ENCODE data around the gene NOS3.
"Not testable (repeated sequence)": the region's sequence is repeated elsewhere in the genome, so short reads cannot be mapped to it uniquely, and the experiment has no call there.

The NOS3 gene

GRCh38 chr7:151040616-151041375, 50.0 kb downstream of the NOS3 start:
- no peak for DNase-seq

GRCh38 chr7:151043449-151043848, 52.6 kb downstream of the NOS3 start:
- DNase-seq, result not testable (repeated sequence)

- DNase-seq, result no peak
Observed at GRCh38 chr7:151043959-151044358, 53.1 kb downstream of the NOS3 start.

GRCh38 chr7:151045262-151045661, 54.4 kb downstream of the NOS3 start:
- DNase-seq, result no peak

- DNase-seq, result no peak
Observed at GRCh38 chr7:151045967-151046366, 55.1 kb downstream of the NOS3 start.

- DNase-seq, result no peak
Observed at GRCh38 chr7:151046603-151047573, 56.1 kb downstream of the NOS3 start.

DNA sequence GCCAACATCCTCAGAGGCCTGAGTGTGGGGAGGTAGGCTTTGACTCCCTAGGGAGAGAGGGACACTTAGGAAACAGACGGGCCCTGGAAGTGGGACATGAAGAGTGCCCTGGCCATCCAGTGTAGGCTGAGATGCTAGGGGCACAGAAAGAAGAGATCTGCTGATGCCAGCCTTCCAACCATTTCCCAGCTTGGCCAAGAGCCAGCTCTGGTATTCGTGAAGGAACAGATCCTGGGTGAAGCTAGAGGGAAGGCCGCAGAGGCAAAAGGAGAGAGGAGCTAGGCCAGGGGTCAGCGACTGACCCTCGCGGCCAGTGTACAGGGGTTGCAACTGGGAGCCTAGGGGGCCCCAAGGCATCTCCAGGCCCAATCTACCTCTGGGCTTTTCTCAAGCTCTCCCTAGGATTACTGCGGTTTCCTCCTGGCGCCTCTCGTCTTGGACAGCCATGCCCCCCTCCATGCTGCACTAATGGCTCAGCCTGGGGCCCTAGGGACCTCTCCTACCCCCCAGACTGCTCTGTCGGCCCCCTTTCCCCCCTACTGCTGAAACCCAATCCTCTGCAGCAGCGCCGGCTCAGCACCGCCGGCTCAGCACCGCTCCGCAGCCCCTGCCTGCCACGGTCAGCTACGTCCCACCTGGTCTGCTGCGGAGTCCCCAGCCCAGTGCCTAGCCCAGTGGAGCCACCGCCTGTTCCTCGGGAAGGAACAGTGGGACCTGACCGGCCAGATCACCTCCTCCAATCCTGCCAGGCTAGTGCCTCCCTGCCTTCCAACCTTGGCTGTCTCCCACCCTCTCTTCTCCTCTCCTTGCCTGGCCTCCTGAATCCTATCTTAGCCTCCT, 57.4 kb downstream of the NOS3 start, which contains the start of gene ASIC3:
TSS of gene ASIC3 (plus strand) at position 556 of the 840 bp plus-strand sequence. CDS start 355 bp downstream, outside the sequence.
- no peak for DNase-seq

GRCh38 chr7:151048911-151049463, 58.2 kb downstream of the NOS3 start:
- DNase-seq, result no peak

DNA sequence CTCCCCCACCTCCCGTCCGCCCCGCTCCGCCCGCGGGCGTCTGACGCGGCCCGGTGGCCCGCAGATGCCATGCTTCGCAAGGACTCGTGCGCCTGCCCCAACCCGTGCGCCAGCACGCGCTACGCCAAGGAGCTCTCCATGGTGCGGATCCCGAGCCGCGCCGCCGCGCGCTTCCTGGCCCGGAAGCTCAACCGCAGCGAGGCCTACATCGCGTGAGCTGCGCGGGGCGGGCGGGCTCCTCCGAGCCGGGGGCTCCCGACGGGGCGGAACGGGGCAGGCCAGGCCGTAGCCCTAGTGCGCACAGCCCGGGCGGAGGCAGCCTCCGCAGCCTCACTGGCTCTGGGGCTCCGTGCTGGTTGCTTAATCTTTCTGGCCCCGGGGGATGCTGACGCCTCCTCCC, 60.3 kb downstream of the NOS3 start:
- DNase-seq, result peak; percentile 40

GRCh38 chr7:151053096-151053495, 62.3 kb downstream of the NOS3 start:
- DNase-seq, result no peak

DNA sequence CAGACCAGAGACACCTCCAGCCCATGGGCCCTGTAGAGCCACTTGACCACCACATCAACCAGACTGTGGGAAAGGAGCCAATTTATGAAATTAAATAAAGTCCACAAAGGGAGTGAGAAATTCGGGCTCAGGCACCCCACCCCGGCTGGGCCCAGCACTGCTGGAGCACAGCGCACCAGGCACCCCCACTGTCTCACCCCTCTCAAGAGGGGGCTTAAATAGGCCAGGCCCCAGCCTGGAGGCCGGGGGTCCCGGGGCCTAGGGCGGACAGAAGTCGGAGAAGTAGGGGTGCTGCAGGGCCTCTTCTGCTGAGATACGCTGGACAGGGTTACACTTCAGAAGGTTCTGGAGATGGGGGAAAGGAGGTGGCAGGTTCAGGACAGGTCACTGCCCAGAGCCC, 62.9 kb downstream of the NOS3 start:
- DNase-seq, result no peak

DNA sequence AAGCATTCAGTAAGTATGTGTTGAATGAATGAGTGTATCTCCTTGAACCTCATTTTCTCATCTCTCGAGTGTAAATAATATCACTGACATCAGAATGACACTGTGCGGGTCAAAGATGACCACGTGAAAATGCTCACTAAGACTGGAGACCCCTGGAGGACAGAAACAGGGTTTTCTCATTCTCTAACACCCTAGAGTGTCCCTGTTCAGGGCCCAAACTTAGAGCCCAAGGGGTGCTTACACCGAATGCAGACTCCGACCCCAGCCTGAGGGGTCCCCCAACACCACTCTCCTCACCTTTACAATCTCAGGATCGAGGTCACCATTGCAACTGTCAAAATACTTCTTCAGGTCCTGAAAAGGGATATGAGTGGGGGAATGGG, 65.5 kb downstream of the NOS3 start:
- no peak for DNase-seq

DNA sequence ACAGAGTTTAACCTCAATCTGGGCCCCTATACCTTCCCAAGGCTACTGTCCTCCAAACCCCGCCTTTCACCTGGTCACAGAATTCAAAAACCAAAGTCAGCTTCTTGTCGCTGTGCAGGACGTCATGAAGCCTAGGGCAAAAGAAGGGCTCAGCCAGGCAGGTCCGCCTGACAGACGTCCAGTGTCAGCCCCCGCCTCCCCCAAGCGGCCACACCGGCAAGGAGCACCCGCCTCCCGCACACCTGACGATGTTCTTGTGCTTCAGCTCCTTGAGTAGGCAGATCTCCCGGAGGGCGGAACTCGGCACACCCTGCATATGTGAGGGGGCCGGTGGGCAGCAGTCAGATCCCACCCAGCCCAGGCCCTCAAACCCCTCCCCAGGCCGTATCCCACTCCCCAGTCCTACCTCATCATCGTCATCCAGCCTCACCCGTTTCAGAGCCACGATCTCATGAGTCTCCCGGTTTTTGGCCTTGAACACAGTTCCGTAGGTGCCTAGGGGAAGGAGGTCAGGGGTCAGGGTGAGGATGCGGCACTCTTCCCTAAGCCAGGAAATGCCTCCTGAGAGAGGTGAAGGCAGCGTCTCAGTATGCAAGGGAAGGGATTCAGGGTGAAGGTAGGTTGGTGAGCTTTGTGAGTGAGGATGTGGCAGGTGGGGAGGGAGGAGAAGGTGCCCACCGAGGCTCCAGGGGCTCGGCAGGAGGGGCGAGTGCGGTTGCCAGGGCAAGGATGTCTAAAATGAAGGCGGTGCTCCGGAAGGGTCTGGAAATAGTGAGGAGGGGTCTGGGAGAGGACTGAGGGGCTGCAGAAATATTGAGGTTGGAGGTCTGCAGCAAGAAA, 66.1 kb downstream of the NOS3 start:
- DNase-seq, result no peak

DNA sequence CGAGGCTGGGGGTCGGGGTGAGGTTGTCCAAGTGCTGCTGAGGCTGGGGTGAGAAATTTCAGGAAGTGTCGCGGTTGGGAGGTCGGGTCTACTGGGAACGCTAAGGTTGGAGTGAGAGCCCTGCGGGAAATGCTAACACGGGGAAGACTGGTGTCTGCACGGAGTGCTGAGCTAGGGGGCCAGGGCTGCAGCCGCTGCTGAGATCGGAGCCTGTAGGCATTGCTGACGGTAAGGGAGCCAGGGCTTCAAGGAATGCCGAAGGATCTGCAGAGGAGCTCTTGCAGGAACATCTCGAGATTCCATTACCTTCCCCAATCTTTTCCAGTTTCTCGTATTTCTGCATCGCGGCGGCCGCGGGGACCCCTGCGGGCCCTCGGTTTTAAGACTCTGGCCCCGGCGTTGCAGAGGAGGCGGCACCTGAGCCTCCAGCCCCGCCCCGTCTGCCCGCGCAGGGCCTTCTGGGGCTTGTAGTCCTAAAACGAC, 66.7 kb downstream of the NOS3 start, which contains the start of gene CDK5:
TSS of gene CDK5 (minus strand) at position 392 of the 483 bp plus-strand sequence. CDS start at position 343, 49 bp downstream.
- DNase-seq, result no peak

- DNase-seq, result peak; percentile 98
Observed at GRCh38 chr7:151057989-151058780, 67.4 kb downstream of the NOS3 start.

GRCh38 chr7:151058781-151059366, 68.1 kb downstream of the NOS3 start:
- DNase-seq, result no peak

GRCh38 chr7:151059367-151060112, 68.7 kb downstream of the NOS3 start, which contains the start of gene SLC4A2:
Gene SLC4A2, plus strand, starts transcription at chr7:151059589. Its CDS starts 2,399 bp downstream, at chr7:151061988.
- DNase-seq, result peak; percentile 60

- DNase-seq, result no peak
Observed at GRCh38 chr7:151060113-151060415, 69.2 kb downstream of the NOS3 start.
